SKM-1 treated with dmso at 0.1 percent for 144 hours (cell line): Measurements from ENCODE around the gene GRK3.

Source experiments
- DNase-seq: peaks from one replicate; lab custom pipeline; 2025; ENCODE audit not compliant: unreplicated experiment; lab: John Stamatoyannopoulos, UW

Gene GRK3

GRCh38 chr22:25750569-25751173 lies 186.2 kb downstream of the GRK3 start:
- DNase-seq: no peak

DNA sequence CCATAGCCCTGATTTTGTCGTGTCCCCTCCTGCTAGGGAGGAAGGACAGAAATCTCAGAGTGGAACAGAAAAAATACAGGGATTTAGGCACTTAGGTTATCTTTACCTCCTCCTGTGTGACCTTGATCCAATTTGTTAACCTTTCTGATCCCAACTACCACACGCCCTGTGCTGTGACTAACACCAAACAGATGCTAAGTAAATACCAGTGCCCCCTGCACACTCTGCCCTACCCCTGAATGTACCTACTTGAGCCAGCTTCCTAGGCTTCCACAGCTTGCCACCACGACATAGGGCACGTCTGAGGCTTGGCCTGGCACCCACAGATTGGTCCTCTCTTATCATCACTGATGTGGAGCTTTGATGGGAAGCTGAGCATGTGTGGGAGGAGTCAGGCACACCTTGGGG lies 186.7 kb downstream of the GRK3 start:
- no peak for DNase-seq

- DNase-seq: no peak
Measured at GRCh38 chr22:25752615-25753214, 188.2 kb downstream of the GRK3 start.

DNA sequence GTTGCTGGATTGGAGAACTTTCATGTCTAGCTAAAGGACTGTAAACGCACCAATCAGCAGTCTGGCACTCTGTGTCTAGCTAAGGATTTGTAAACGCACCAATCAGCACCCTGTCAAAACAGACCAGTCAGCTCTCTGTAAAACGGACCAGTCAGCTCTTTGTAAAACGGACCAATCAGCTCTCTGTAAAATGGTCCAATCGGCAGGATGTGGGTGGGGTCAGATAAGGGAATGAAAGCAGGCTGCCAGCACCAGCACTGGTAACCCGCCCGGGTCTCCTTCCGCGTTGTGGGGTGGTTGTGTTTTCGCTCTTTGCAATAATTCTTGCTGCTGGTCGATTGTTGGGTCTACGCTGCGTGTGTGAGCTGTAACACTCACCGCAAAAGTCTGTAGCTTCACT lies 188.8 kb downstream of the GRK3 start:
- no peak for DNase-seq

GRCh38 chr22:25754527-25755202 lies 190.2 kb downstream of the GRK3 start:
- DNase-seq: no peak

GRCh38 chr22:25757686-25758085 lies 193.2 kb downstream of the GRK3 start:
- DNase-seq: no peak

- no peak for DNase-seq
Measured at GRCh38 chr22:25758316-25758715, 193.8 kb downstream of the GRK3 start.

DNA sequence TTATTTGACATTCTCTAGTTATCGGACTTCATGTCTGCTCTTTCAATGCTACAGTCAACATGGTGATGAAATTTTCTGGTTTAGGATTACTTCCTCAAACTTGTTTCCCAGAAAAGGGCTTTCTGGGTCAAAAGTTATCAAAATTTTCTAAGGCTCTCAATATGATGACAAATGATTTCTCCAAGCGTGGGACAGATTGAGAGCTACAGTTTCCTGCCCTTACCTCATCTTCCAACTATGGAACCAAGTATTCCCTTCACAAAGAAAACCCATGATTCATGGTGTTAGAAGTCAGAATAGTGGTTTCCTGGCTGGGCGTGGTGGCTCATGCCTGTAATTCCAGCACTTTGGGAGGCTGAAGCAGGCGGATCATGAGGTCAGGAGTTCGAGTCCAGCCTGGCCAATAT lies 195.4 kb downstream of the GRK3 start:
- DNase-seq: peak; percentile 76

DNA sequence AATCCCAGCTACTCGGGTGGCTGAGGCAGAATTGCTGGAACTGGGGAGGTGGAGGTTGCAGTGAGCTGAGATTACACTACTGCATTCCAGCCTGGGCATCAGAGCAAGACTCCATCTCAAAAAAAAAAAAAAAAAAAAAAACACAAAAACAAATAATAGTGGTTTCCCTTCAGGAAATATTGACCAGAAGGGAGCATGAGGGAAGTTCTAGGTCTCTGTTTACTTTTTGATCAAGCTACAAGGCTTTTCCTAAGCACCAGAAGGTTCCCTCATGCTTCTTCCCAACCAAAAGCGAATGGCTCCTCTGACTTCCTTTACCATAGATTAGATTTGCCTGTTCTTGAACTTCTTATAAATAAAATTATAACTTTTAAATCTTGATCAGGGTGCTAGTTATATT lies 195.8 kb downstream of the GRK3 start:
- no peak for DNase-seq

GRCh38 chr22:25760848-25761595 lies 196.5 kb downstream of the GRK3 start:
- no peak for DNase-seq

DNA sequence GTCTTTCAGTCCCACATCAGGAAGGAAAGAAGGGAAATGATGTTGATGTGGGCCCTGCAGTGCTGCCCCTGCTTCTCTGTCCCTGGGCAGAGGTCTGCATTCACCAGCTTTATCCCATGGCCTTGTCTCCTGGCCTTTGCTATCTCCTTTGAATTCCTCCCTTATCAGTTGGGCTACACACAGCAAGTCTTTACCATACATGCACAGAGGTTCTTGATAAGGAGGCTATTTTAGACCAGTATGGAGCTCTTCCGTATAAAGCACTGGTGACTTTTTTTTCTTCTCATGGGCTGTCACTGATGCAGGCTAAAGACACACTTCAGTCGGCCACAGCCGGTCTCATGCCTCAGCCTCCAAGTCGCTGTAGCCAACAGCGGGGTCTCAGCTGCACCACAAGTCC lies 197.7 kb downstream of the GRK3 start:
- no peak for DNase-seq

DNA sequence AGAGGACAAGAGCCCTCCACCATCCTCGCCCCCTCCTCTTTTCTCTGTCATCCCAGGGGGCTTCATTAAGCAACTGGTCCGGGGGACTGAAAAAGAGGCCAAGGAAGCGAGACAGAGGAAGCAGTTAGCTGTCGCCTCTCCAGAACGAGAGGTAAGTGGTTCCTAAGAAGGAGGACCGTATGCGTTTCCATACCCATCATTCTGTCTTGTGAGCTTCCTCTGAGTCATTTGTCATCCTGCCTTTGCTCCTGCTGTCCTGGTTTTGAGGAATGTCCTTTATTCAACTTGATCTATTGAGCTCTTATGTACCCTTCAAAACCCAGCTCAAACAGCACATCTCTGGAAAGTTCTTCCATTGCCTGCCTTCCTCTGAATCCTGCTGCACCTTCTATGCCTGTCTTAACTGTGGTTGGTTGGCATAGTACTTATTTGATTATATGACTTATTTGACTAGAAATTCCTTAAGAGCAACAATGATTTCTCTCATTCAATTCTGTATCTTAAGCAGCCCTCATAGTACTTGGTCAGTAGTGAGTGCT lies 198.8 kb downstream of the GRK3 start:
- DNase-seq: no peak

DNA sequence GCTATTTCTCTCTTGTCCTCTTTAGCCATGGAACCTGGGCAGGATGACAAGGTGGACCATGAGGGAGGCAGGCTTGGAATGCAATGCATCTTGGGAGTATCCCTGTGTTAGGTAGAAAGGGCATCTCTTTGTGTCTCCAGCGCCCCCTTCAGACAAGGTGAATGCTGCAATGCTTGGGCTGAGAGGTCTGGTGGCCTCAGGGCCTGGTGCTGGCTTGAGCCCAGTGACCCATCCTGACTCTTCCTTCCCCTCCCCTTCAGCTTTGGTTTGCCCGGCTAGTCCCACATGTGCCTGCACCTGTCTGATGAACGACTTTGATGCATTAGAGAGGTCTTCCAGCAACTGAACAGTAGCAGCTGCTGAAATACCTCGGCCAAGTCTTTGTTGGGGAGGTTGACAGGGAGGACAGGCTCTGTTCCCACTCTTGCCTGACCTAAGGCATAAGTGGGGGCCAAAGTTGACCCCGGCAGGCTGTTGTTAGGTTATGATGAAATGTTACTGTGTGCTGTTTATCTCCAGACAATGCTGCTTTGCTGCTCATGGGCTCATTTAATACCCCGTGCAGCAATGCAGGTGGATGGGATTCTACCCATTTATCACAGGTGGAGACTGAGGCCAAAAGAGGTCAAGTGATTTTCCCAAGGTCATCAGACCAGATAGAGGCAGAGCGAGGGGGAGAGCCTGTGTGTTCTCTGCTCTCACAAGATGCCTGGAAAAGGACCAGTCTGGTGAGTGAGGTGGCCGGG lies 200.0 kb downstream of the GRK3 start:
- DNase-seq: no peak

DNA sequence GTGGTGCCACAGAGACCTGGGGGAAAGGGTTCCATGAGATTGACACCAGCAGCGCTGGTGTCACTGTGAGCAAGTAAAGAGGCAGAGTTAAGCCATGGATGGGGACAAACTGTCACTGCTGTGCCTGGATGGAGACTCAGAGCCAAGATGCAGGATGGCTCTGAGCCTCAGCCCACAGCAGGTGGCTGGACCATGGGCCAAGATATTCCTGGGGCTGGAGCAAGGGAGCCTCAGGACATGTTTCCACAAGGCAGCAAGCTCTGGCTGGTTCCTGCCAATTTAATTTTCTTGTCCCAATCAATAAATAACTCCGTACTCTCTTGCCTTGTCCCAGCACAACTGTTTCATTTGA lies 200.5 kb downstream of the GRK3 start:
- no peak for DNase-seq

- no peak for DNase-seq
Measured at GRCh38 chr22:25765801-25766200, 201.3 kb downstream of the GRK3 start.

DNA sequence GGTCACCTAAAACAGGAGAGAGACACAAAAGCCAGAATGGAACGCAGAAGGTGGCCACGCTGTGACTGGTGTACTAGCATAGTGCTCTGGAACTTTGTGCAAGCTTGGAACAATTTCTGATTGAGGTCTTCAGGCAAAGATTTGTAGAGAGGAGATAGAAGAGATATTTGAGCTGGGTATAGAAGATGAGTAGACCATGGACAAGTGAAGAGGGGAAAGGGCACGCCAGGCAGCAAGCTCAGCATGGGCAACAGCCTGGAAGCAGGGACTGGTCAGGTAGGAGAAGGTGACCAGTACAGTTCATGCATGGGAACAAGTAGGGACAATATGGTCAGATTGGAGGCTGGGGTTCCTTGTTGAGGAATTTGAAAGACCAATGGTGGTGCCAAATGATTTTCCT lies 201.9 kb downstream of the GRK3 start:
- DNase-seq: no peak

DNA sequence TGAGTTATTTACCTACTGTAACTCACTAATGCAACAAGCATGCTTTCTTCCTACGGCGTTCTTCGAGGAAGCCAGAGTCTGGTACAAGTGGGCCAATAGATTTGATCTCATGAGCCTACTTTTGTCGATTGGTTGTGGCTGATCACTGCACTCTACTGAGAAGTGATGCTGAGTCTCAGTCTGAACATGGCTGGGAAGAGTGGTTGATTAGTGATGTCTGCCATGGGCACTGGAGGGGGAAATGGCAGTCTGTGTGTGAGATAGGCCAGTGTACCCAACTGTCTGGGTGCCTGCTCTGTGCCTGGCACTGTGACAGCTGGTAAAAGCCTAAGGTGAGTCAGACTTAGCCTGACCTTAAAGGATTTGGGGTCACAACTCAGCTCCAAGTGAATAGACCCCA lies 205.9 kb downstream of the GRK3 start:
- DNase-seq: no peak

- DNase-seq: no peak
Measured at GRCh38 chr22:25772288-25772687, 207.8 kb downstream of the GRK3 start.

DNA sequence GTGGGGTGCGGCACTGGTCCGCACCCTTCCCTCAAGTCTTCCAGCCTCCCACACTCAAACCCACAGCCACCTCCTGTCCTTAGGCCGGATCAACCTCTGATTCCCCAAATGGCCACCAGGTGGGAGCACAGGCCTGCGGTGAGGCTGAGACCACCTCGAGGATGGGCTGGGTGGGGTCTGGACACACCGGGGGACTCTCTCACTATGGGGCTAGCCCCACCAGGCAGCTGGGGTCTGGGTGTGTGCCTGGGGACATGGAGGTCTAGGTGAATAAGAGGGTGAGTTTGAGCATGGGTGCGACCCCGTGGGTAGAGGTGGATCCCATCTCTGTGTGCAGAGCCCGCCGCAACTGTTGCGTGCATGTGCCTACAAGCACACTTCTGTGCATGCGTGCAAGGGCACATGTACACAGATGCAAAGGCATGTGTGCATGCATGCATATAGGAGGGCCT lies 210.1 kb downstream of the GRK3 start:
- no peak for DNase-seq

DNA sequence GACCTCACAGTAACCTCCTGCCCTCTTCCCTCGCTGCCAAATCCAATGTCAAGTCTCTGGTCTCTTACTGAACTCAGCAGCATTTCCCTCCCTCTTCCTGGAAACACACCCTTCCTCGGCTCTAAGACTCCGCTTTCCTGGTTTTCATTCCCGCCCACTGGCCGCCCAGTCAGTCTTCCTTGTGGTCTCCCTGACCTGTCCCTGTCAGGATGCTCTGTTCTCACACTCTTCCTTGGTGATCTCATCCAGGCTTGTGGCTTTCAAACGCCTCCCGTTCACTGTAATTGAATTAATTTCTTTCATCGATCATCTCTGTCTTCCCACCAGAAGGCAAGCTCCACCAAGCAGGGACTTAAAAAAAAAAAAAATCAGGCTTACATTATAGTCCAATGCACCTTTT lies 211.1 kb downstream of the GRK3 start:
- no peak for DNase-seq

DNA sequence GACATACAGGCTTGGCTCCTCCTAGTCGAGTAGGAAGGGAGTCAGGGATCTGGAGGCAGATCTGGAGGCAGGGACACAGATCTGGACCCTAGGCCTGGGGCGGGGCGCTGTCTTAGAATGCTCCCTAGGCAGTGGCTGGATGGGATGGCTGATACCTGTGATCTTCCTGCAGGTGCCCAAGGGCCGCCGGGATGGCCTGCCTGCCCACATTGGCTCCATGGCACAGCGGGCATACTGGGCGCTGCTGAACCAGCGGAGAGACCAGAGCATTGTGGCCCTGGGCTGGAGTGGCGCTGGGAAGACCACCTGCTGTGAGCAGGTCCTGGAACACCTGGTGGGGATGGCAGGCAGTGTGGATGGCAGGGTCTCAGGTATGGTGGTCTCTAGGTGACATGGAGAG lies 212.9 kb downstream of the GRK3 start:
- no peak for DNase-seq
